K562 (cell line): ENCODE data around the gene TERB1. TPM values are rescaled to one million over a fixed set of nuclear protein-coding genes. Genes with fewer than 3 reads are reported as not detected.
A peak's percentile ranks its signal among the peaks of the same experiment; 100 is the strongest.

Experiments used
- ARID4B ChIP-seq: sonication (generic); formaldehyde crosslinking; IDR thresholded peaks from 2 replicates; pipeline ENCODE4 v1.8.0; 2022; ENCODE audit warnings: mild to moderate bottlenecking, missing genetic modification reagents
- CEBPZ ChIP-seq: fragments of 150-350 bp; IDR thresholded peaks from 2 replicates; pipeline ENCODE4 v1.6.1; 2014; ENCODE audit warnings: low read depth, mild to moderate bottlenecking, low read length, borderline replicate concordance
- HMGXB4 ChIP-seq: sonication (generic); formaldehyde crosslinking; IDR thresholded peaks from 2 replicates; pipeline ENCODE4 v1.8.1; 2023; ENCODE audit warnings: mild to moderate bottlenecking, missing genetic modification reagents
- NCOA6 ChIP-seq: fragments of 450-650 bp; IDR thresholded peaks from 2 replicates; pipeline ENCODE4 v1.6.1; 2017; ENCODE audit warnings: mild to moderate bottlenecking
- NFYB ChIP-seq: IDR thresholded peaks from 2 replicates; pipeline ENCODE4 v1.6.1; 2011; ENCODE audit warnings: mild to moderate bottlenecking, moderate library complexity; ENCODE audit not compliant: insufficient read length; ENCODE audit errors: extremely low read depth
- SIN3A ChIP-seq, 2 experiments: fragments of 150-350 bp in 1 of 2; IDR thresholded peaks; 2 replicates each; pipeline ENCODE4 v1.6.1; 2011 to 2016; ENCODE audit warnings: borderline replicate concordance in 2 of 2, low read depth in 2 of 2, low read length in 2 of 2, mild to moderate bottlenecking in 2 of 2, moderate library complexity in 2 of 2; ENCODE audit not compliant: control insufficient read depth in 1 of 2
- SRSF7 ChIP-seq: fragments of 200-400 bp; formaldehyde crosslinking; optimal IDR thresholded peaks from 2 replicates; pipeline ENCODE3; 2017; ENCODE audit warnings: mild to moderate bottlenecking, low read depth, low read length
- TCFL5 ChIP-seq: fragments of 250-450 bp; sonication (Bioruptor Pico); conservative IDR thresholded peaks from 2 replicates; pipeline ENCODE4 v1.6.1; 2021; ENCODE audit warnings: mild to moderate bottlenecking, moderate library complexity, matching md5 sums
- TEAD1 ChIP-seq, 2 experiments: fragments of 450-650 bp in 1 of 2; sonication (generic) in 1 of 2; formaldehyde crosslinking; IDR thresholded peaks; 2 replicates each; pipeline versions ENCODE4 v1.4.0 to v1.8.0; 2020 to 2022; ENCODE audit warnings: mild to moderate bottlenecking in 2 of 2, missing genetic modification reagents in 1 of 2
- ZNF583 ChIP-seq: fragments of 250-450 bp; sonication (Bioruptor Pico); IDR thresholded peaks from 2 replicates; pipeline ENCODE4 v1.4.0; 2020
- polyA plus RNA-seq, 8 experiments: library from polyadenylated mRNA; depleted of rRNA in 4 of 8; stranded (reverse) in 5 of 8; unstranded in 3 of 8; fragments of >200 nt; fragmentation: Nextera tagmentation in 2 of 8; fragmentation: Illumina TruSeq in 1 of 8; extraction: Ambion mirVana in 2 of 8; extraction: Trizol in 1 of 8; gene quantifications; 2 replicates each; pipeline versions ENCODE4 v1.2.1 to v1.2.3, GENCODE V29; 2011 to 2014; ENCODE audit warnings: inconsistent platforms in 1 of 8, missing spikeins in 1 of 8
- total RNA-seq, 7 experiments: library from RNA; depleted of rRNA in 6 of 7; stranded (reverse); fragments of >200 nt in 6 of 7; fragmentation: Illumina TruSeq in 2 of 7; extraction: Trizol in 2 of 7; gene quantifications; 2 replicates each; pipeline versions ENCODE4 v1.2.1 to v1.2.3, GENCODE V29; 2011 to 2021; ENCODE audit warnings: low replicate concordance in 1 of 7
- TF ChIP-seq, protein P1 (sequence below): fragments of 450-650 bp; IDR thresholded peaks from 2 replicates; pipeline ENCODE4 v1.6.1; 2016; ENCODE audit warnings: mild to moderate bottlenecking
- TF ChIP-seq, protein P2 (sequence below): fragments of 450-650 bp; IDR thresholded peaks from 2 replicates; pipeline ENCODE4 v1.6.1; 2014; ENCODE audit warnings: low read depth, mild to moderate bottlenecking, moderate library complexity, borderline replicate concordance

The TERB1 gene
- total and polyA plus RNA-seq, 9 of the 15 experiments (the other 6 are each of a cell fraction or from before 2014, with no cell fraction given) = not detected

DNA sequence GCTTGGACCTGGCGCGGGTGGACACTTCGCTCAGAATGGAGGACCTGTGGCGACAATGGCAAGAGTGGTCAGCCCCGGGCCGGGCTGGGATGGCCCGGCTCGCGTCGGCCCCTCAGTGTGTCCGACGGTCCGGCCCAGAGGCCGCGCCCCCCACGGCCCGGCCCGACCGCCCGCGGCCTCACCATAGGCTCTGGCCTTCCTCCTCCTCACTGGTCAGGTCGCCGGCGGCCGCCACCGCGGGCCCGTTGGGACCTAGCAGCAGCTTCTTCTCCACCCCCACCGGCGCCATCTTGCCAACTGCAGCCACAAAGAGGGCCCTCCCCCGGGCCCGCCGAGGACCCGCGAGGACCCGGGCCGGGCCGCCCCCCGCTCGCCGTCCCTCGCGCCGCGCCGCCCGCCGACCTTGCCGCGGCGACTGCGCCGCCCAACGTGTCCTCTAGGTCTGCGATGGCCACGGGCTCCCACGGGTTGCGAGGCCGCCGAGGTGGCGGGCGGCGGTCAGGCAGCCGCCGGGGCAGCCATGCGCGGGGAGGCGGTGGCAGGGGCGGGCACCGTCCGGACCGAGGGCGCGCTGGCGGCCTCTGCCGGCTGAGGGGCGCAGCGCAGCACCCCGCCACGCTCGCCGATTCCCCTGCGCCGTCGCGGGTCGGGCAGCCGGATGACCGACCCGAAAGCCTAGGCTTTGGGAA is 49.9 kb downstream of the TERB1 start, which contains the start of gene DYNC1LI2 (continued):
- TF ChIP-seq, protein P1, sequence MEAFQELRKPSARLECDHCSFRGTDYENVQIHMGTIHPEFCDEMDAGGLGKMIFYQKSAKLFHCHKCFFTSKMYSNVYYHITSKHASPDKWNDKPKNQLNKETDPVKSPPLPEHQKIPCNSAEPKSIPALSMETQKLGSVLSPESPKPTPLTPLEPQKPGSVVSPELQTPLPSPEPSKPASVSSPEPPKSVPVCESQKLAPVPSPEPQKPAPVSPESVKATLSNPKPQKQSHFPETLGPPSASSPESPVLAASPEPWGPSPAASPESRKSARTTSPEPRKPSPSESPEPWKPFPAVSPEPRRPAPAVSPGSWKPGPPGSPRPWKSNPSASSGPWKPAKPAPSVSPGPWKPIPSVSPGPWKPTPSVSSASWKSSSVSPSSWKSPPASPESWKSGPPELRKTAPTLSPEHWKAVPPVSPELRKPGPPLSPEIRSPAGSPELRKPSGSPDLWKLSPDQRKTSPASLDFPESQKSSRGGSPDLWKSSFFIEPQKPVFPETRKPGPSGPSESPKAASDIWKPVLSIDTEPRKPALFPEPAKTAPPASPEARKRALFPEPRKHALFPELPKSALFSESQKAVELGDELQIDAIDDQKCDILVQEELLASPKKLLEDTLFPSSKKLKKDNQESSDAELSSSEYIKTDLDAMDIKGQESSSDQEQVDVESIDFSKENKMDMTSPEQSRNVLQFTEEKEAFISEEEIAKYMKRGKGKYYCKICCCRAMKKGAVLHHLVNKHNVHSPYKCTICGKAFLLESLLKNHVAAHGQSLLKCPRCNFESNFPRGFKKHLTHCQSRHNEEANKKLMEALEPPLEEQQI = no peak
- TF ChIP-seq ARID4B (no peak; the same call in 1 of the 2 replicates), NCOA6 (no peak), ZNF583 (CRISPR knock-in tag) (no peak; the same call in 1 of the 2 replicates), CEBPZ (no peak), TEAD1 (CRISPR knock-in tag; IDR thresholded peaks at IDR 0.05) (no peak), SRSF7 (no peak), TCFL5 (CRISPR knock-in tag) (no peak), HMGXB4 (CRISPR knock-in tag) (peak; percentile 96; the same call in 1 of the 2 replicates), NFYB (no peak), SIN3A (IDR thresholded peaks at IDR 0.05; ENCODE audit: borderline replicate concordance in 2 of 2, control insufficient read depth in 1 of 2, low read depth in 2 of 2, low read length in 2 of 2) (peak; percentile 12 to 57; a peak in 2 of 4 replicates)
- TF ChIP-seq, protein P2, sequence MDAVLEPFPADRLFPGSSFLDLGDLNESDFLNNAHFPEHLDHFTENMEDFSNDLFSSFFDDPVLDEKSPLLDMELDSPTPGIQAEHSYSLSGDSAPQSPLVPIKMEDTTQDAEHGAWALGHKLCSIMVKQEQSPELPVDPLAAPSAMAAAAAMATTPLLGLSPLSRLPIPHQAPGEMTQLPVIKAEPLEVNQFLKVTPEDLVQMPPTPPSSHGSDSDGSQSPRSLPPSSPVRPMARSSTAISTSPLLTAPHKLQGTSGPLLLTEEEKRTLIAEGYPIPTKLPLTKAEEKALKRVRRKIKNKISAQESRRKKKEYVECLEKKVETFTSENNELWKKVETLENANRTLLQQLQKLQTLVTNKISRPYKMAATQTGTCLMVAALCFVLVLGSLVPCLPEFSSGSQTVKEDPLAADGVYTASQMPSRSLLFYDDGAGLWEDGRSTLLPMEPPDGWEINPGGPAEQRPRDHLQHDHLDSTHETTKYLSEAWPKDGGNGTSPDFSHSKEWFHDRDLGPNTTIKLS = peak; percentile 85; the same call in 1 of the 2 replicates
